Measurements from ENCODE around the gene SMURF1. TPM values are rescaled to one million over a fixed set of nuclear protein-coding genes. Genes with fewer than 3 reads are reported as not detected.
"Not testable (repeated sequence)": the region's sequence is repeated elsewhere in the genome, so short reads cannot be mapped to it uniquely, and the experiment has no call there.

Gene SMURF1
- total and polyA plus RNA-seq, 2 donors (not counting 1 experiment from before 2014, with no cell fraction given): 17.2 to 18.7 TPM

- H2AFZ ChIP-seq (ENCODE audit: low read length): no peak overlapping the region
- no peaks in the 10 kb centered on the region for H4K20me1 ChIP-seq (ENCODE audit: control insufficient read depth, extremely low read depth, insufficient read depth, low read length)
- H3K79me2 ChIP-seq (ENCODE audit: control insufficient read depth, insufficient read depth, low read length): peaks cover 79% of the 10 kb centered on the region
- TF ChIP-seq CTCF (conservative IDR thresholded peaks at IDR 0.05 in 1 of 2, IDR thresholded peaks at IDR 0.05 in 1 of 2; ENCODE audit: low read depth in 1 of 2, low read length in 2 of 2): no peak
- no peak for TF ChIP-seq EZH2 (IDR thresholded peaks at IDR 0.05; ENCODE audit: low read length, missing control alignments)
- DNase-seq (ENCODE audit: low read depth in 2 of 2): peak; percentile 80 to 81
- H3K9ac ChIP-seq (ENCODE audit: insufficient read depth, low read length): no peak overlapping the region
- H3K4me1 ChIP-seq (ENCODE audit: control insufficient read depth, extremely low read depth, insufficient read depth, low read length): peaks cover 29% of the 10 kb centered on the region
- no peaks in the 10 kb centered on the region for H3K27me3 ChIP-seq (ENCODE audit: control insufficient read depth, insufficient read depth, low read length)
- peak overlapping the region; percentile 64 for H3K27ac ChIP-seq (ENCODE audit: insufficient read depth, low read length)
- H3K9me3 ChIP-seq (ENCODE audit: control insufficient read depth, insufficient read depth, low read depth, low read length): no peaks in the 10 kb centered on the region
- no peak overlapping the region for H3K4me2 ChIP-seq (ENCODE audit: extremely low read depth, insufficient read depth, low read length)
- no peak overlapping the region for H3K4me3 ChIP-seq (replicated peaks in 1 of 4; ENCODE audit: control extremely low read depth in 1 of 4, insufficient read depth in 1 of 4, low read depth in 3 of 4, low read length in 4 of 4)
- no peaks in the 10 kb centered on the region for H3K36me3 ChIP-seq (ENCODE audit: control insufficient read depth, insufficient read depth, low read length)
Observed at GRCh38 chr7:99102809-99103690, 40.9 kb downstream of the SMURF1 start.

GRCh38 chr7:99102361-99102760 is 41.5 kb downstream of the SMURF1 start:
- TF ChIP-seq CTCF (conservative IDR thresholded peaks at IDR 0.05 in 1 of 2, IDR thresholded peaks at IDR 0.05 in 1 of 2; ENCODE audit: low read depth in 1 of 2, low read length in 2 of 2) (no peak), EZH2 (IDR thresholded peaks at IDR 0.05; ENCODE audit: low read length, missing control alignments) (no peak)
- Histone ChIP-seq H3K4me2 (ENCODE audit: extremely low read depth, insufficient read depth, low read length) (peak overlapping the region; percentile 20), H3K27me3 (ENCODE audit: control insufficient read depth, insufficient read depth, low read length) (no peaks in the 10 kb centered on the region), H3K9me3 (ENCODE audit: control insufficient read depth, insufficient read depth, low read depth, low read length) (no peaks in the 10 kb centered on the region), H3K4me1 (ENCODE audit: control insufficient read depth, extremely low read depth, insufficient read depth, low read length) (peaks cover 22% of the 10 kb centered on the region), H4K20me1 (ENCODE audit: control insufficient read depth, extremely low read depth, insufficient read depth, low read length) (no peaks in the 10 kb centered on the region), H3K27ac (ENCODE audit: insufficient read depth, low read length) (no peak overlapping the region), H2AFZ (ENCODE audit: low read length) (no peak overlapping the region), H3K36me3 (ENCODE audit: control insufficient read depth, insufficient read depth, low read length) (no peaks in the 10 kb centered on the region), H3K4me3 (replicated peaks in 1 of 4; ENCODE audit: control extremely low read depth in 1 of 4, insufficient read depth in 1 of 4, low read depth in 3 of 4, low read length in 4 of 4) (no peak overlapping the region), H3K9ac (ENCODE audit: insufficient read depth, low read length) (no peak overlapping the region), H3K79me2 (ENCODE audit: control insufficient read depth, insufficient read depth, low read length) (peaks cover 79% of the 10 kb centered on the region)
- DNase-seq (ENCODE audit: low read depth in 2 of 2): no peak

- H3K9me3 ChIP-seq (ENCODE audit: control insufficient read depth, insufficient read depth, low read depth, low read length); H3K4me3 ChIP-seq (replicated peaks in 1 of 4; ENCODE audit: control extremely low read depth in 1 of 4, insufficient read depth in 1 of 4, low read depth in 3 of 4, low read length in 4 of 4); H2AFZ ChIP-seq (ENCODE audit: low read length); H3K27me3 ChIP-seq (ENCODE audit: control insufficient read depth, insufficient read depth, low read length); DNase-seq (ENCODE audit: low read depth in 2 of 2); H3K27ac ChIP-seq (ENCODE audit: insufficient read depth, low read length); H3K9ac ChIP-seq (ENCODE audit: insufficient read depth, low read length); H3K4me2 ChIP-seq (ENCODE audit: extremely low read depth, insufficient read depth, low read length); H4K20me1 ChIP-seq (ENCODE audit: control insufficient read depth, extremely low read depth, insufficient read depth, low read length); H3K36me3 ChIP-seq (ENCODE audit: control insufficient read depth, insufficient read depth, low read length): not testable (repeated sequence)
- Histone ChIP-seq H3K79me2 (ENCODE audit: control insufficient read depth, insufficient read depth, low read length) (peaks cover 78% of the 10 kb centered on the region), H3K4me1 (ENCODE audit: control insufficient read depth, extremely low read depth, insufficient read depth, low read length) (peaks cover 19% of the 10 kb centered on the region)
Observed at GRCh38 chr7:99101516-99101915, 42.4 kb downstream of the SMURF1 start.
